Measurements from ENCODE around the gene ANGPTL2. TPM values are rescaled to one million over a fixed set of nuclear protein-coding genes. Genes with fewer than 3 reads are reported as not detected.

ANGPTL2 gene
- total RNA-seq, 2 experiments from 2014 or later = not detected

- DNase-seq (ENCODE audit: low spot score) = no peak
- Histone ChIP-seq H3K4me1 (ENCODE audit: insufficient read depth, low read length, poor library complexity, severe bottlenecking) (no peaks in the 10 kb centered on the region), H3K4me2 (ENCODE audit: low read length) (no peak overlapping the region), H3K36me3 (ENCODE audit: insufficient read depth, low read length) (no peaks in the 10 kb centered on the region), H3K9me3 (ENCODE audit: low read length) (no peaks in the 10 kb centered on the region), H4K20me1 (ENCODE audit: insufficient read depth, low read length) (no peaks in the 10 kb centered on the region), H3K4me3 (ENCODE audit: low read depth, low read length, poor library complexity, severe bottlenecking) (no peak overlapping the region), H3K9me2 (ENCODE audit: insufficient read depth, low read length) (no peaks in the 10 kb centered on the region), H3K27ac (ENCODE audit: low read depth, low read length, poor library complexity, severe bottlenecking) (no peak overlapping the region), H2AFZ (ENCODE audit: low read length) (no peak overlapping the region), H3K79me2 (ENCODE audit: insufficient read depth, low read depth, low read length) (no peaks in the 10 kb centered on the region)
- intact Hi-C loops (cut with micrococcal nuclease; ENCODE audit: unreplicated experiment) = no loop called here
- CTCF ChIA-PET (ENCODE audit: unreplicated experiment) = no interaction called here
- BruUV-seq (replicated peaks) = no TSS peak
- TF ChIP-seq EZH2phosphoT487 (IDR thresholded peaks at IDR 0.05; ENCODE audit: borderline replicate concordance, low read depth, low read length) (no peak), CTCF (conservative IDR thresholded peaks at IDR 0.05; ENCODE audit: low read length) (no peak)
- POLR2A ChIA-PET = interaction anchor here (0.8 kb wide), 1 partner anchor 9 kb away, joined by 3 read pairs; no protein-coding TSS in a partner anchor
Observed at GRCh38 chr9:127049044-127049443, 73.4 kb downstream of the ANGPTL2 start.

GRCh38 chr9:127047971-127048370 lies 74.5 kb downstream of the ANGPTL2 start:
- Histone ChIP-seq H3K27ac (ENCODE audit: low read depth, low read length, poor library complexity, severe bottlenecking) (no peak overlapping the region), H3K36me3 (ENCODE audit: insufficient read depth, low read length) (no peaks in the 10 kb centered on the region), H3K79me2 (ENCODE audit: insufficient read depth, low read depth, low read length) (no peaks in the 10 kb centered on the region), H3K4me3 (ENCODE audit: low read depth, low read length, poor library complexity, severe bottlenecking) (no peak overlapping the region), H3K4me2 (ENCODE audit: low read length) (no peak overlapping the region), H2AFZ (ENCODE audit: low read length) (no peak overlapping the region), H3K4me1 (ENCODE audit: insufficient read depth, low read length, poor library complexity, severe bottlenecking) (no peaks in the 10 kb centered on the region), H3K9me3 (ENCODE audit: low read length) (no peaks in the 10 kb centered on the region), H3K9me2 (ENCODE audit: insufficient read depth, low read length) (no peaks in the 10 kb centered on the region), H4K20me1 (ENCODE audit: insufficient read depth, low read length) (no peaks in the 10 kb centered on the region)
- POLR2A ChIA-PET = no interaction called here
- no TSS peak for BruUV-seq (replicated peaks)
- no peak for DNase-seq (ENCODE audit: low spot score)
- intact Hi-C loops (cut with micrococcal nuclease; ENCODE audit: unreplicated experiment) = no loop called here
- no peak for TF ChIP-seq CTCF (conservative IDR thresholded peaks at IDR 0.05; ENCODE audit: low read length)
- TF ChIP-seq EZH2phosphoT487 (IDR thresholded peaks at IDR 0.05; ENCODE audit: borderline replicate concordance, low read depth, low read length) = no peak
- CTCF ChIA-PET (ENCODE audit: unreplicated experiment) = no interaction called here

- H3K79me2 ChIP-seq (ENCODE audit: insufficient read depth, low read depth, low read length) = no peaks in the 10 kb centered on the region
- no peaks in the 10 kb centered on the region for H3K9me3 ChIP-seq (ENCODE audit: low read length)
- POLR2A ChIA-PET = no interaction called here
- no peaks in the 10 kb centered on the region for H3K36me3 ChIP-seq (ENCODE audit: insufficient read depth, low read length)
- H4K20me1 ChIP-seq (ENCODE audit: insufficient read depth, low read length) = no peaks in the 10 kb centered on the region
- no peak overlapping the region for H3K4me2 ChIP-seq (ENCODE audit: low read length)
- no peak for TF ChIP-seq EZH2phosphoT487 (IDR thresholded peaks at IDR 0.05; ENCODE audit: borderline replicate concordance, low read depth, low read length)
- no peak for TF ChIP-seq CTCF (conservative IDR thresholded peaks at IDR 0.05; ENCODE audit: low read length)
- CTCF ChIA-PET (ENCODE audit: unreplicated experiment) = no interaction called here
- H3K4me1 ChIP-seq (ENCODE audit: insufficient read depth, low read length, poor library complexity, severe bottlenecking) = no peaks in the 10 kb centered on the region
- intact Hi-C loops (cut with micrococcal nuclease; ENCODE audit: unreplicated experiment) = no loop called here
- BruUV-seq (replicated peaks) = no TSS peak
- H3K9me2 ChIP-seq (ENCODE audit: insufficient read depth, low read length) = no peaks in the 10 kb centered on the region
- DNase-seq (ENCODE audit: low spot score) = no peak
- no peak overlapping the region for H2AFZ ChIP-seq (ENCODE audit: low read length)
- no peak overlapping the region for H3K27ac ChIP-seq (ENCODE audit: low read depth, low read length, poor library complexity, severe bottlenecking)
- no peak overlapping the region for H3K4me3 ChIP-seq (ENCODE audit: low read depth, low read length, poor library complexity, severe bottlenecking)
Observed at GRCh38 chr9:127045148-127045547, 77.3 kb downstream of the ANGPTL2 start.
